OCI-LY1 (cell line): Measurements from ENCODE around the gene RFTN1.

Source experiments
- H2AFZ ChIP-seq: fragments of 200-600 bp; sonication (generic), shearing (Covaris generic); 2 replicates; pipeline ENCODE4 v1.6.0; 2014; ENCODE audit warnings: antibody characterized with exemption, mild to moderate bottlenecking, low read length
- H3F3A ChIP-seq: fragments of 200-600 bp; sonication (generic), shearing (Covaris generic); 2 replicates; pipeline ENCODE4 v1.6.0; 2014; ENCODE audit warnings: mild to moderate bottlenecking, antibody characterized with exemption, low read length, moderate library complexity; ENCODE audit not compliant: insufficient read depth
- H3K27ac ChIP-seq: fragments of 200-600 bp; sonication (generic); 2 replicates; pipeline ENCODE4 v1.5.1; 2014; ENCODE audit warnings: low read length, mixed run types, mild to moderate bottlenecking, low read depth; ENCODE audit not compliant: poor library complexity, severe bottlenecking
- H3K27me3 ChIP-seq: fragments of 200-600 bp; sonication (generic); 2 replicates; pipeline ENCODE4 v1.6.0; 2014; ENCODE audit warnings: antibody characterized with exemption, mild to moderate bottlenecking, low read length, moderate library complexity; ENCODE audit not compliant: insufficient read depth
- H3K36me3 ChIP-seq: fragments of 200-600 bp; sonication (generic); 2 replicates; pipeline ENCODE4 v1.6.1; 2014; ENCODE audit warnings: mild to moderate bottlenecking, antibody characterized with exemption, low read length, moderate library complexity, mixed read lengths; ENCODE audit not compliant: insufficient read depth
- H3K4me1 ChIP-seq: fragments of 200-600 bp; sonication (generic); 2 replicates; pipeline ENCODE4 v1.5.1; 2014; ENCODE audit warnings: mild to moderate bottlenecking, low read length, moderate library complexity; ENCODE audit not compliant: insufficient read depth, severe bottlenecking
- H3K4me2 ChIP-seq: fragments of 200-600 bp; sonication (generic), shearing (Covaris generic); 2 replicates; pipeline ENCODE4 v1.6.1; 2014; ENCODE audit warnings: low read length
- H3K4me3 ChIP-seq: fragments of 200-600 bp; sonication (generic); 2 replicates; pipeline ENCODE4 v1.5.1; 2014; ENCODE audit warnings: low read length, low read depth, mild to moderate bottlenecking, mixed read lengths; ENCODE audit not compliant: poor library complexity, severe bottlenecking
- H3K79me2 ChIP-seq: fragments of 200-600 bp; shearing (Covaris generic); 2 replicates; pipeline ENCODE4 v1.6.1; 2016; ENCODE audit warnings: mixed run types, low read length, mixed read lengths; ENCODE audit not compliant: insufficient read depth
- H3K9ac ChIP-seq: fragments of 200-600 bp; sonication (generic), shearing (Covaris generic); 2 replicates; pipeline ENCODE4 v1.6.1; 2014; ENCODE audit warnings: mild to moderate bottlenecking, low read length, mixed read lengths
- H3K9me2 ChIP-seq: fragments of 200-600 bp; sonication (generic), shearing (Covaris generic); 2 replicates; pipeline ENCODE4 v1.6.1; 2014; ENCODE audit warnings: low read depth, mild to moderate bottlenecking, low read length, mixed read lengths
- H3K9me3 ChIP-seq: fragments of 200-600 bp; shearing (Covaris generic); 2 replicates; pipeline ENCODE4 v1.6.1; 2014; ENCODE audit warnings: low read length, mixed read lengths
- H4K20me1 ChIP-seq: fragments of 200-600 bp; sonication (generic), shearing (Covaris generic); 2 replicates; pipeline ENCODE4 v1.6.0; 2016; ENCODE audit warnings: mild to moderate bottlenecking, low read length; ENCODE audit not compliant: insufficient read depth
- CTCF ChIP-seq: fragments of 200-600 bp; sonication (generic), shearing (Covaris generic); IDR thresholded peaks from 2 replicates; pipeline ENCODE4 v1.5.1; 2017; ENCODE audit warnings: mild to moderate bottlenecking, antibody characterized with exemption, low read length, moderate library complexity, mixed read lengths
- EZH2 ChIP-seq: fragments of 200-600 bp; sonication (generic), shearing (Covaris generic); IDR thresholded peaks from 2 replicates; pipeline ENCODE4 v1.8.0; 2017; ENCODE audit warnings: borderline replicate concordance, mixed run types, mild to moderate bottlenecking, antibody characterized with exemption, low read length, moderate library complexity, mixed read lengths

Gene RFTN1

GRCh38 chr3:16396202-16396601 lies 117.3 kb downstream of the RFTN1 start:
- no peak overlapping the region for H2AFZ ChIP-seq
- peaks cover 79% of the 10 kb centered on the region for H3K79me2 ChIP-seq
- H3K36me3 ChIP-seq: peaks cover 91% of the 10 kb centered on the region
- no peaks in the 10 kb centered on the region for H3F3A ChIP-seq
- no peaks in the 10 kb centered on the region for H3K27me3 ChIP-seq
- peak overlapping the region; percentile 7 for H3K27ac ChIP-seq
- TF ChIP-seq EZH2 (no peak), CTCF (no peak)
- no peaks in the 10 kb centered on the region for H4K20me1 ChIP-seq
- no peaks in the 10 kb centered on the region for H3K9me2 ChIP-seq
- no peak overlapping the region for H3K9ac ChIP-seq
- peaks cover 34% of the 10 kb centered on the region for H3K4me1 ChIP-seq
- no peak overlapping the region for H3K4me3 ChIP-seq
- H3K9me3 ChIP-seq: no peaks in the 10 kb centered on the region
- H3K4me2 ChIP-seq: no peak overlapping the region

DNA sequence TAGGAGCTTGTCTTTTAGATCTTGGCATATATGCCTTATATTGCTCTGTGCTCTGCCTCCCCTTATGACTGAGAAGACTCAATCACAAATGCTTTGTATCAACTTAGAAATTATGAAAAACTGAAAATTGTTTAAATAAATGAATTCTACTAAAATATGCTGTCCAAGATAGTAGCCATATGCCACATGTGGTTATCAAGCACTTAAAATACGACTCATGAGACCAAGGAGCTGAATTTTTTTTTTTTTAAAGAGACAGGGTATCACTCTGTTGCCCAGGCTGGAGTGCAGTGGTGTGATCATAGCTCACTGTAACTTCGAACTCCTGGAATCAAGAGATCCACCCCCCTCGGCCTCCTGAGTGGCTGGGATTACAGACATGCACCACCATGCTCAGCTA lies 118.3 kb downstream of the RFTN1 start:
- Histone ChIP-seq H3K79me2 (peaks cover 87% of the 10 kb centered on the region), H3K27me3 (no peaks in the 10 kb centered on the region), H3K36me3 (peaks cover 91% of the 10 kb centered on the region), H2AFZ (no peak overlapping the region), H3K27ac (no peak overlapping the region), H3K4me1 (peaks cover 44% of the 10 kb centered on the region), H3K4me3 (no peak overlapping the region), H3K9me2 (no peaks in the 10 kb centered on the region), H4K20me1 (no peaks in the 10 kb centered on the region), H3K9me3 (no peaks in the 10 kb centered on the region), H3K4me2 (no peak overlapping the region), H3K9ac (no peak overlapping the region), H3F3A (no peaks in the 10 kb centered on the region)
- TF ChIP-seq EZH2 (no peak), CTCF (no peak)

DNA sequence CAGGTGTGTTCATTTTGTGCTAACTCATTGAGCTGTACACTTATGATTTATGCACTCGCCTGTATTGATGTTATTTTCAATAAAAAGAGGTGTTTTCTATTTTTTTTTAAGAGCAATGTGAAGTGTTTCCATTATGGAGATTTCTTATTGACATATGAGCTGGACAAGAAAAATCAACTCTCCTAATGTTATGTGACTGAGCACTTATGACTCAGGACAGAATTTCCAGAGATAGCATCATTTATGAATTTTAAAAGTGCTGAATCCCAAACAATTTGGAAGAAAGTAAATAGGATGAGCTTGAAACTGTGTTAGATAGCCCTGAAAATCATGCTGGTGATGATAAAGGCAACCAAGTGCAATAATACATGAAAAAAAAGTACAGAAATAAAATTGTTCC lies 118.9 kb downstream of the RFTN1 start:
- H3K9ac ChIP-seq: no peak overlapping the region
- H3K27me3 ChIP-seq: no peaks in the 10 kb centered on the region
- H3K4me1 ChIP-seq: peaks cover 44% of the 10 kb centered on the region
- H2AFZ ChIP-seq: no peak overlapping the region
- no peak overlapping the region for H3K4me2 ChIP-seq
- peaks cover 90% of the 10 kb centered on the region for H3K79me2 ChIP-seq
- no peaks in the 10 kb centered on the region for H3F3A ChIP-seq
- H3K9me3 ChIP-seq: no peaks in the 10 kb centered on the region
- no peak overlapping the region for H3K27ac ChIP-seq
- no peaks in the 10 kb centered on the region for H3K9me2 ChIP-seq
- H3K36me3 ChIP-seq: peaks cover 91% of the 10 kb centered on the region
- TF ChIP-seq CTCF (no peak), EZH2 (no peak)
- no peak overlapping the region for H3K4me3 ChIP-seq
- no peaks in the 10 kb centered on the region for H4K20me1 ChIP-seq
